H9 (cell line): ENCODE measurements around the gene TGFBR3L. TPM values are rescaled to one million over a fixed set of nuclear protein-coding genes. Genes with fewer than 3 reads are reported as not detected.
A peak's percentile ranks its signal among the peaks of the same experiment; 100 is the strongest.

Experiments
- DNase-seq: peaks from one replicate; pipeline ENCODE4 v3.0.0-alpha.2; 2017
- H2AFZ ChIP-seq: one replicate; pipeline ENCODE4 v1.6.1; 2013; ENCODE audit warnings: mild to moderate bottlenecking, low read length, control low read depth, moderate library complexity
- H2AK5ac ChIP-seq: 2 replicates; pipeline ENCODE4 v1.6.1; 2013; ENCODE audit warnings: low read length, control low read depth, mixed read lengths; ENCODE audit not compliant: insufficient read length
- H2BK120ac ChIP-seq: one replicate; pipeline ENCODE4 v1.6.1; 2013; ENCODE audit warnings: low read depth, mild to moderate bottlenecking, low read length, control low read depth, inconsistent platforms; ENCODE audit not compliant: poor library complexity, severe bottlenecking
- H2BK12ac ChIP-seq: 2 replicates; pipeline ENCODE4 v1.6.1; 2013; ENCODE audit warnings: low read length, control low read depth, mixed read lengths, low read depth; ENCODE audit not compliant: insufficient read length
- H2BK15ac ChIP-seq: 2 replicates; pipeline ENCODE4 v1.6.1; 2013; ENCODE audit warnings: low read depth, low read length, control low read depth
- H2BK20ac ChIP-seq: one replicate; pipeline ENCODE4 v1.6.1; 2013; ENCODE audit warnings: low read depth, mild to moderate bottlenecking, low read length, control low read depth, inconsistent platforms; ENCODE audit not compliant: poor library complexity, severe bottlenecking
- H2BK5ac ChIP-seq: 2 replicates; pipeline ENCODE4 v1.6.1; 2013; ENCODE audit warnings: low read length, control low read depth, mixed read lengths; ENCODE audit not compliant: insufficient read length
- H3K14ac ChIP-seq: 2 replicates; pipeline ENCODE4 v1.6.1; 2013; ENCODE audit warnings: low read length, control low read depth; ENCODE audit not compliant: insufficient read depth
- H3K18ac ChIP-seq: 2 replicates; pipeline ENCODE4 v1.6.1; 2013; ENCODE audit warnings: low read depth, mild to moderate bottlenecking, mixed read lengths, low read length, control low read depth; ENCODE audit not compliant: insufficient read length
- H3K23ac ChIP-seq: 2 replicates; pipeline ENCODE4 v1.6.1; 2013; ENCODE audit warnings: low read length, control low read depth, mixed read lengths, low read depth; ENCODE audit not compliant: insufficient read length
- H3K23me2 ChIP-seq: 2 replicates; pipeline ENCODE4 v1.6.1; 2013; ENCODE audit warnings: low read depth, mild to moderate bottlenecking, mixed read lengths, low read length, control low read depth; ENCODE audit not compliant: insufficient read length, poor library complexity, severe bottlenecking
- H3K27ac ChIP-seq: 2 replicates; pipeline ENCODE4 v1.5.1; 2013; ENCODE audit warnings: low read length, control low read depth, mixed read lengths, low read depth; ENCODE audit not compliant: insufficient read length
- H3K27me3 ChIP-seq: 2 replicates; pipeline ENCODE4 v1.6.1; 2013; ENCODE audit warnings: low read length, control low read depth, inconsistent platforms; ENCODE audit not compliant: insufficient read depth
- H3K4ac ChIP-seq: 2 replicates; pipeline ENCODE4 v1.6.1; 2013; ENCODE audit warnings: low read depth, mild to moderate bottlenecking, control low read depth, inconsistent platforms, low read length, moderate library complexity
- H3K4me1 ChIP-seq: 2 replicates; pipeline ENCODE4 v1.6.1; 2013; ENCODE audit warnings: low read length, control low read depth, inconsistent platforms; ENCODE audit not compliant: insufficient read depth
- H3K4me2 ChIP-seq: 2 replicates; pipeline ENCODE4 v1.6.1; 2013; ENCODE audit warnings: low read length, control low read depth, mixed read lengths; ENCODE audit not compliant: insufficient read length, insufficient read depth
- H3K56ac ChIP-seq: 2 replicates; pipeline ENCODE4 v1.6.1; 2013; ENCODE audit warnings: low read depth, mild to moderate bottlenecking, mixed read lengths, low read length, control low read depth; ENCODE audit not compliant: insufficient read length
- H3K79me1 ChIP-seq: 2 replicates; pipeline ENCODE4 v1.6.1; 2013; ENCODE audit warnings: low read depth, mild to moderate bottlenecking, moderate library complexity, low read length, control low read depth, inconsistent platforms; ENCODE audit not compliant: insufficient read depth, poor library complexity, severe bottlenecking
- H3K79me2 ChIP-seq: 2 replicates; pipeline ENCODE4 v1.6.1; 2013; ENCODE audit warnings: low read length, control low read depth, inconsistent platforms; ENCODE audit not compliant: insufficient read depth
- H3K9ac ChIP-seq: 2 replicates; pipeline ENCODE4 v1.6.1; 2013; ENCODE audit warnings: low read length, control low read depth, mixed read lengths; ENCODE audit not compliant: insufficient read length; ENCODE audit errors: extremely low read depth
- H3K9me3 ChIP-seq: one replicate; pipeline ENCODE4 v1.6.1; 2013; ENCODE audit warnings: low read depth, low read length, inconsistent platforms; ENCODE audit not compliant: control insufficient read depth
- H3T11ph ChIP-seq: one replicate; pipeline ENCODE4 v1.6.1; 2013; ENCODE audit warnings: mild to moderate bottlenecking, low read length, control low read depth, inconsistent platforms
- H4K20me1 ChIP-seq: one replicate; pipeline ENCODE4 v1.6.1; 2013; ENCODE audit not compliant: control insufficient read depth, insufficient read length, insufficient read depth
- H4K5ac ChIP-seq: 2 replicates; pipeline ENCODE4 v1.6.1; 2013; ENCODE audit warnings: low read depth, mild to moderate bottlenecking, mixed read lengths, low read length, control low read depth; ENCODE audit not compliant: insufficient read length
- H4K8ac ChIP-seq: replicated peaks from 2 replicates; pipeline ENCODE4 v1.6.1; 2013; ENCODE audit warnings: low read length, control low read depth, mixed read lengths, low read depth; ENCODE audit not compliant: insufficient read length
- H4K91ac ChIP-seq: 2 replicates; pipeline ENCODE4 v1.6.1; 2013; ENCODE audit warnings: low read depth, mild to moderate bottlenecking, moderate library complexity, mixed read lengths, low read length, control low read depth; ENCODE audit not compliant: insufficient read length
- H3K27ac Mint-ChIP-seq, 3 experiments: 2 replicates in 2 of 3; 3 replicates in 1 of 3; pipeline ENCODE4 v1.8.0; 2020 to 2021; ENCODE audit warnings: mixed read lengths in 3 of 3, mild to moderate bottlenecking in 1 of 3, moderate library complexity in 1 of 3
- H3K27me3 Mint-ChIP-seq: 2 replicates; pipeline ENCODE4 v1.8.0; 2021; ENCODE audit warnings: low read depth, mild to moderate bottlenecking, moderate library complexity, mixed read lengths
- H3K36me3 Mint-ChIP-seq, 3 experiments: 2 replicates in 2 of 3; 3 replicates in 1 of 3; pipeline ENCODE4 v1.8.0; 2020 to 2021; ENCODE audit warnings: low read depth in 3 of 3, mixed read lengths in 3 of 3; ENCODE audit not compliant: insufficient read depth in 1 of 3
- H3K4me1 Mint-ChIP-seq, 2 experiments: 2 replicates each; pipeline ENCODE4 v1.8.0; 2020; ENCODE audit warnings: mixed read lengths in 2 of 2
- H3K4me3 Mint-ChIP-seq, 2 experiments: 2 replicates in 1 of 2; 3 replicates in 1 of 2; pipeline ENCODE4 v1.8.0; 2020 to 2021; ENCODE audit warnings: mild to moderate bottlenecking in 2 of 2, mixed read lengths in 2 of 2, moderate library complexity in 1 of 2
- H3K9me3 Mint-ChIP-seq, 2 experiments: 2 replicates in 1 of 2; 3 replicates in 1 of 2; pipeline ENCODE4 v1.8.0; 2020; ENCODE audit warnings: mild to moderate bottlenecking in 2 of 2, mixed read lengths in 2 of 2, moderate library complexity in 1 of 2
- CTCF ChIP-seq: fragments of 200-600 bp; sonication (generic); conservative IDR thresholded peaks from 3 replicates; pipeline ENCODE4 v1.8.0; 2021; ENCODE audit warnings: antibody characterized with exemption, mild to moderate bottlenecking
- WGBS: extraction: QIAGEN DNeasy Blood & Tissue Kit; methylation state at CpG from one replicate; pipeline ENCODE4 v1.1.7; 2013; ENCODE audit warnings: missing lambda C conversion rate, low lambda C conversion rate, mixed read lengths; ENCODE audit not compliant: insufficient read length; ENCODE audit errors: extremely low coverage; 5-methylcytosine and 5-hydroxymethylcytosine counted together
- total RNA-seq: library from RNA; stranded (reverse); gene quantifications from 2 replicates; pipeline ENCODE4 v1.2.1, GENCODE V29; 2021

Gene TGFBR3L
- total RNA-seq, 1 experiment from 2014 or later, result 5.5 TPM

- peaks cover 6% of the 10 kb centered on the region; the same call in 1 of the 2 replicates for H3K79me2 ChIP-seq
- no peak overlapping the region for H3K4ac ChIP-seq
- H4K8ac ChIP-seq, result no peak overlapping the region
- H4K91ac ChIP-seq, result no peak overlapping the region
- H3K79me1 ChIP-seq, result no peaks in the 10 kb centered on the region
- H3K18ac ChIP-seq, result no peak overlapping the region
- H3K23ac ChIP-seq, result no peak overlapping the region
- H2BK15ac ChIP-seq, result no peak overlapping the region
- Mint-ChIP-seq H3K4me1 (peaks cover 15 to 24% of the 10 kb centered on the region in 2 experiments), H3K36me3 (peaks cover 10 to 23% (median 15%) of the 10 kb centered on the region in 3 experiments), H3K27ac (peak overlapping the region in 2 of 3 experiments; percentile 31 to 42; a peak in 2 of 7 replicates), H3K9me3 (no peaks in the 10 kb centered on the region; a peak in 3 of 5 replicates), H3K4me3 (peak overlapping the region; percentile 40 to 66; a peak in 3 of 5 replicates), H3K27me3 (peaks cover 3% of the 10 kb centered on the region)
- H4K5ac ChIP-seq, result no peak overlapping the region
- H2BK20ac ChIP-seq, result no peak overlapping the region
- DNase-seq, result no peak
- H3K56ac ChIP-seq, result no peak overlapping the region
- 0 out of 2 replicates have a peak, but pooled peaks cover 4% of the 10 kb centered on the region for H3K4me1 ChIP-seq
- TF ChIP-seq CTCF, result no peak
- no peak overlapping the region for H3K9ac ChIP-seq
- H3K9me3 ChIP-seq, result no peaks in the 10 kb centered on the region
- H3T11ph ChIP-seq, result no peak overlapping the region
- no peak overlapping the region for H3K4me2 ChIP-seq
- H2BK120ac ChIP-seq, result no peak overlapping the region
- H3K27me3 ChIP-seq, result no peaks in the 10 kb centered on the region
- H3K27ac ChIP-seq, result no peak overlapping the region
- no CpG with 5 or more reads among the region's 10 CpGs for WGBS
- H2BK5ac ChIP-seq, result no peak overlapping the region
- peaks cover 19% of the 10 kb centered on the region for H3K23me2 ChIP-seq
- H2AFZ ChIP-seq, result no peak overlapping the region
- no peak overlapping the region for H2BK12ac ChIP-seq
- H2AK5ac ChIP-seq, result no peak overlapping the region
- no peak overlapping the region for H3K14ac ChIP-seq
- H4K20me1 ChIP-seq, result no peaks in the 10 kb centered on the region
Measured at GRCh38 chr19:7905859-7906258, 8.8 kb upstream of the TGFBR3L start.
